H9 (cell line): ENCODE measurements around the gene TBC1D5. TPM values are rescaled to one million over a fixed set of nuclear protein-coding genes. Genes with fewer than 3 reads are reported as not detected.

Experiments used
- DNase-seq: peaks from one replicate; pipeline ENCODE4 v3.0.0-alpha.2; 2017
- H2AFZ ChIP-seq: one replicate; pipeline ENCODE4 v1.6.1; 2013; ENCODE audit warnings: mild to moderate bottlenecking, low read length, control low read depth, moderate library complexity
- H2AK5ac ChIP-seq: 2 replicates; pipeline ENCODE4 v1.6.1; 2013; ENCODE audit warnings: low read length, control low read depth, mixed read lengths; ENCODE audit not compliant: insufficient read length
- H2BK120ac ChIP-seq: one replicate; pipeline ENCODE4 v1.6.1; 2013; ENCODE audit warnings: low read depth, mild to moderate bottlenecking, low read length, control low read depth, inconsistent platforms; ENCODE audit not compliant: poor library complexity, severe bottlenecking
- H2BK12ac ChIP-seq: 2 replicates; pipeline ENCODE4 v1.6.1; 2013; ENCODE audit warnings: low read length, control low read depth, mixed read lengths, low read depth; ENCODE audit not compliant: insufficient read length
- H2BK15ac ChIP-seq: 2 replicates; pipeline ENCODE4 v1.6.1; 2013; ENCODE audit warnings: low read depth, low read length, control low read depth
- H2BK20ac ChIP-seq: one replicate; pipeline ENCODE4 v1.6.1; 2013; ENCODE audit warnings: low read depth, mild to moderate bottlenecking, low read length, control low read depth, inconsistent platforms; ENCODE audit not compliant: poor library complexity, severe bottlenecking
- H2BK5ac ChIP-seq: 2 replicates; pipeline ENCODE4 v1.6.1; 2013; ENCODE audit warnings: low read length, control low read depth, mixed read lengths; ENCODE audit not compliant: insufficient read length
- H3K14ac ChIP-seq: 2 replicates; pipeline ENCODE4 v1.6.1; 2013; ENCODE audit warnings: low read length, control low read depth; ENCODE audit not compliant: insufficient read depth
- H3K18ac ChIP-seq: 2 replicates; pipeline ENCODE4 v1.6.1; 2013; ENCODE audit warnings: low read depth, mild to moderate bottlenecking, mixed read lengths, low read length, control low read depth; ENCODE audit not compliant: insufficient read length
- H3K23ac ChIP-seq: 2 replicates; pipeline ENCODE4 v1.6.1; 2013; ENCODE audit warnings: low read length, control low read depth, mixed read lengths, low read depth; ENCODE audit not compliant: insufficient read length
- H3K23me2 ChIP-seq: 2 replicates; pipeline ENCODE4 v1.6.1; 2013; ENCODE audit warnings: low read depth, mild to moderate bottlenecking, mixed read lengths, low read length, control low read depth; ENCODE audit not compliant: insufficient read length, poor library complexity, severe bottlenecking
- H3K27ac ChIP-seq: 2 replicates; pipeline ENCODE4 v1.5.1; 2013; ENCODE audit warnings: low read length, control low read depth, mixed read lengths, low read depth; ENCODE audit not compliant: insufficient read length
- H3K27me3 ChIP-seq: 2 replicates; pipeline ENCODE4 v1.6.1; 2013; ENCODE audit warnings: low read length, control low read depth, inconsistent platforms; ENCODE audit not compliant: insufficient read depth
- H3K4ac ChIP-seq: 2 replicates; pipeline ENCODE4 v1.6.1; 2013; ENCODE audit warnings: low read depth, mild to moderate bottlenecking, control low read depth, inconsistent platforms, low read length, moderate library complexity
- H3K4me1 ChIP-seq: 2 replicates; pipeline ENCODE4 v1.6.1; 2013; ENCODE audit warnings: low read length, control low read depth, inconsistent platforms; ENCODE audit not compliant: insufficient read depth
- H3K4me2 ChIP-seq: 2 replicates; pipeline ENCODE4 v1.6.1; 2013; ENCODE audit warnings: low read length, control low read depth, mixed read lengths; ENCODE audit not compliant: insufficient read length, insufficient read depth
- H3K56ac ChIP-seq: 2 replicates; pipeline ENCODE4 v1.6.1; 2013; ENCODE audit warnings: low read depth, mild to moderate bottlenecking, mixed read lengths, low read length, control low read depth; ENCODE audit not compliant: insufficient read length
- H3K79me1 ChIP-seq: 2 replicates; pipeline ENCODE4 v1.6.1; 2013; ENCODE audit warnings: low read depth, mild to moderate bottlenecking, moderate library complexity, low read length, control low read depth, inconsistent platforms; ENCODE audit not compliant: insufficient read depth, poor library complexity, severe bottlenecking
- H3K79me2 ChIP-seq: 2 replicates; pipeline ENCODE4 v1.6.1; 2013; ENCODE audit warnings: low read length, control low read depth, inconsistent platforms; ENCODE audit not compliant: insufficient read depth
- H3K9ac ChIP-seq: 2 replicates; pipeline ENCODE4 v1.6.1; 2013; ENCODE audit warnings: low read length, control low read depth, mixed read lengths; ENCODE audit not compliant: insufficient read length; ENCODE audit errors: extremely low read depth
- H3K9me3 ChIP-seq: one replicate; pipeline ENCODE4 v1.6.1; 2013; ENCODE audit warnings: low read depth, low read length, inconsistent platforms; ENCODE audit not compliant: control insufficient read depth
- H3T11ph ChIP-seq: one replicate; pipeline ENCODE4 v1.6.1; 2013; ENCODE audit warnings: mild to moderate bottlenecking, low read length, control low read depth, inconsistent platforms
- H4K20me1 ChIP-seq: one replicate; pipeline ENCODE4 v1.6.1; 2013; ENCODE audit not compliant: control insufficient read depth, insufficient read length, insufficient read depth
- H4K5ac ChIP-seq: 2 replicates; pipeline ENCODE4 v1.6.1; 2013; ENCODE audit warnings: low read depth, mild to moderate bottlenecking, mixed read lengths, low read length, control low read depth; ENCODE audit not compliant: insufficient read length
- H4K8ac ChIP-seq: replicated peaks from 2 replicates; pipeline ENCODE4 v1.6.1; 2013; ENCODE audit warnings: low read length, control low read depth, mixed read lengths, low read depth; ENCODE audit not compliant: insufficient read length
- H4K91ac ChIP-seq: 2 replicates; pipeline ENCODE4 v1.6.1; 2013; ENCODE audit warnings: low read depth, mild to moderate bottlenecking, moderate library complexity, mixed read lengths, low read length, control low read depth; ENCODE audit not compliant: insufficient read length
- H3K27ac Mint-ChIP-seq, 3 experiments: 2 replicates in 2 of 3; 3 replicates in 1 of 3; pipeline ENCODE4 v1.8.0; 2020 to 2021; ENCODE audit warnings: mixed read lengths in 3 of 3, mild to moderate bottlenecking in 1 of 3, moderate library complexity in 1 of 3
- H3K27me3 Mint-ChIP-seq: 2 replicates; pipeline ENCODE4 v1.8.0; 2021; ENCODE audit warnings: low read depth, mild to moderate bottlenecking, moderate library complexity, mixed read lengths
- H3K36me3 Mint-ChIP-seq, 3 experiments: 2 replicates in 2 of 3; 3 replicates in 1 of 3; pipeline ENCODE4 v1.8.0; 2020 to 2021; ENCODE audit warnings: low read depth in 3 of 3, mixed read lengths in 3 of 3; ENCODE audit not compliant: insufficient read depth in 1 of 3
- H3K4me1 Mint-ChIP-seq, 2 experiments: 2 replicates each; pipeline ENCODE4 v1.8.0; 2020; ENCODE audit warnings: mixed read lengths in 2 of 2
- H3K4me3 Mint-ChIP-seq, 2 experiments: 2 replicates in 1 of 2; 3 replicates in 1 of 2; pipeline ENCODE4 v1.8.0; 2020 to 2021; ENCODE audit warnings: mild to moderate bottlenecking in 2 of 2, mixed read lengths in 2 of 2, moderate library complexity in 1 of 2
- H3K9me3 Mint-ChIP-seq, 2 experiments: 2 replicates in 1 of 2; 3 replicates in 1 of 2; pipeline ENCODE4 v1.8.0; 2020; ENCODE audit warnings: mild to moderate bottlenecking in 2 of 2, mixed read lengths in 2 of 2, moderate library complexity in 1 of 2
- WGBS: extraction: QIAGEN DNeasy Blood & Tissue Kit; methylation state at CpG from one replicate; pipeline ENCODE4 v1.1.7; 2013; ENCODE audit warnings: missing lambda C conversion rate, low lambda C conversion rate, mixed read lengths; ENCODE audit not compliant: insufficient read length; ENCODE audit errors: extremely low coverage; 5-methylcytosine and 5-hydroxymethylcytosine counted together
- total RNA-seq: library from RNA; stranded (reverse); gene quantifications from 2 replicates; pipeline ENCODE4 v1.2.1, GENCODE V29; 2021
- TF ChIP-seq, protein P1 (sequence below): fragments of 200-600 bp; sonication (generic); conservative IDR thresholded peaks from 3 replicates; pipeline ENCODE4 v1.8.0; 2021; ENCODE audit warnings: antibody characterized with exemption, mild to moderate bottlenecking

The TBC1D5 gene
- total RNA-seq, 1 experiment from 2014 or later = 25.0 TPM

GRCh38 chr3:17724948-17725347 lies 17.5 kb downstream of the TBC1D5 start:
- Histone ChIP-seq H3K9me3 (no peaks in the 10 kb centered on the region), H2BK15ac (no peak overlapping the region), H3K79me1 (peaks cover 3% of the 10 kb centered on the region), H3K27ac (no peak overlapping the region), H3K23me2 (no peaks in the 10 kb centered on the region), H3K18ac (no peak overlapping the region), H3K4ac (no peak overlapping the region), H2BK20ac (no peak overlapping the region), H2BK120ac (no peak overlapping the region), H2AFZ (no peak overlapping the region), H4K8ac (no peak overlapping the region), H3T11ph (no peak overlapping the region), H3K56ac (no peak overlapping the region), H3K9ac (no peak overlapping the region), H3K79me2 (no peaks in the 10 kb centered on the region), H3K14ac (no peak overlapping the region), H3K4me2 (no peak overlapping the region), H3K27me3 (no peaks in the 10 kb centered on the region), H3K23ac (no peak overlapping the region), H4K91ac (no peak overlapping the region), H2BK5ac (no peak overlapping the region), H2AK5ac (no peak overlapping the region), H2BK12ac (no peak overlapping the region), H4K5ac (no peak overlapping the region), H4K20me1 (no peaks in the 10 kb centered on the region), H3K4me1 (no peaks in the 10 kb centered on the region)
- Mint-ChIP-seq H3K36me3 (peaks cover 12 to 32% (median 13%) of the 10 kb centered on the region in 3 experiments), H3K4me1 (no peaks in the 10 kb centered on the region), H3K27me3 (no peaks in the 10 kb centered on the region), H3K27ac (no peak overlapping the region), H3K4me3 (no peak overlapping the region), H3K9me3 (peaks cover 4 to 6% of the 10 kb centered on the region in 2 experiments; a peak in 3 of 5 replicates)
- WGBS = no CpG with 5 or more reads among the region's 1 CpG
- DNase-seq = no peak
- TF ChIP-seq, protein P1, sequence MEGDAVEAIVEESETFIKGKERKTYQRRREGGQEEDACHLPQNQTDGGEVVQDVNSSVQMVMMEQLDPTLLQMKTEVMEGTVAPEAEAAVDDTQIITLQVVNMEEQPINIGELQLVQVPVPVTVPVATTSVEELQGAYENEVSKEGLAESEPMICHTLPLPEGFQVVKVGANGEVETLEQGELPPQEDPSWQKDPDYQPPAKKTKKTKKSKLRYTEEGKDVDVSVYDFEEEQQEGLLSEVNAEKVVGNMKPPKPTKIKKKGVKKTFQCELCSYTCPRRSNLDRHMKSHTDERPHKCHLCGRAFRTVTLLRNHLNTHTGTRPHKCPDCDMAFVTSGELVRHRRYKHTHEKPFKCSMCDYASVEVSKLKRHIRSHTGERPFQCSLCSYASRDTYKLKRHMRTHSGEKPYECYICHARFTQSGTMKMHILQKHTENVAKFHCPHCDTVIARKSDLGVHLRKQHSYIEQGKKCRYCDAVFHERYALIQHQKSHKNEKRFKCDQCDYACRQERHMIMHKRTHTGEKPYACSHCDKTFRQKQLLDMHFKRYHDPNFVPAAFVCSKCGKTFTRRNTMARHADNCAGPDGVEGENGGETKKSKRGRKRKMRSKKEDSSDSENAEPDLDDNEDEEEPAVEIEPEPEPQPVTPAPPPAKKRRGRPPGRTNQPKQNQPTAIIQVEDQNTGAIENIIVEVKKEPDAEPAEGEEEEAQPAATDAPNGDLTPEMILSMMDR = no peak
